Activated CD4-positive, alpha-beta T cell treated with anti-CD3 and anti-CD28 coated beads, Interleukin-2, Interleukin-4, amounts not matched to agents 100 ng/mL and 50 ng/mL, durations not matched to agents 16 hours and 8 hours (primary cell): ENCODE data around the gene IMPA2.

ENCODE experiments used
- DNase-seq: peaks from one replicate; pipeline ENCODE4 v3.0.0-alpha.2; 2020; ENCODE audit warnings: low spot score

IMPA2 gene

DNA sequence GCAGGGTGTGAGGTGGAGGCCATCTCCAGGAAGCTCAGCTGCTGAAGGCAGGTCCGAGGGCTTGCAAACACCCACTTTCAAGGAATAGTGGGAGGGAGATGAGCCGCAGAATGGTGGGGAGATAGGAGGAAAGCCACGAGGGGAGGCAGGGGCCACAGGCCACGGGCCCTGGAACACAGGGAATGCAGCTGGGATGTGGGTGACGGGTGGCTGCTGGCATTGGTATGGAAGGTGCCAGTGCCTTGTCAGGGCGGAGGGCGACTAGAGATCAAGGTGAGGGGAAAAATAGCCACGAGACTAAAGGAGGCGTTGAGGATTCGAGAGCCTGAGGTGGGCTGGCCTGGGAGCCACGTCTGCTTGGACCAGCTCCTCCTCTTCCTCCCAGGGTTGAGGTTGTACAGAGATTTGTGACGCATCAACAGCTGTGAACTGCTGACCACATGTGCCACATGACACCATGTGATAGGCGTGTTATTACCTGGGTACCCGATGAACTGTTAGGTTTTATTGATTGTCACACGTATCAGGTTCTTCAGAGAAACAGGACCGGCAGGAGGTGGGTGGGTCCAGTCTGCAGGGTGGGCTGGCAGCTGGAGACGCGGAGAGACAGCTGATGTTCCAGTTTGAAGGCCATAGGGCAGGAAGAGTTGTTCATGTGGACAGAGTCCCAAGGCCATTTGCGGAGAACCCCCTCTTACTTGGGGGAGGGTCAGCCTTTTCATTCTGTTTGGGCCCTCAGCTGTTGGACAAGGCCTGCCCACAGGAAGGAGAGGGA lies 9.9 kb downstream of the IMPA2 start:
- DNase-seq: no peak

DNA sequence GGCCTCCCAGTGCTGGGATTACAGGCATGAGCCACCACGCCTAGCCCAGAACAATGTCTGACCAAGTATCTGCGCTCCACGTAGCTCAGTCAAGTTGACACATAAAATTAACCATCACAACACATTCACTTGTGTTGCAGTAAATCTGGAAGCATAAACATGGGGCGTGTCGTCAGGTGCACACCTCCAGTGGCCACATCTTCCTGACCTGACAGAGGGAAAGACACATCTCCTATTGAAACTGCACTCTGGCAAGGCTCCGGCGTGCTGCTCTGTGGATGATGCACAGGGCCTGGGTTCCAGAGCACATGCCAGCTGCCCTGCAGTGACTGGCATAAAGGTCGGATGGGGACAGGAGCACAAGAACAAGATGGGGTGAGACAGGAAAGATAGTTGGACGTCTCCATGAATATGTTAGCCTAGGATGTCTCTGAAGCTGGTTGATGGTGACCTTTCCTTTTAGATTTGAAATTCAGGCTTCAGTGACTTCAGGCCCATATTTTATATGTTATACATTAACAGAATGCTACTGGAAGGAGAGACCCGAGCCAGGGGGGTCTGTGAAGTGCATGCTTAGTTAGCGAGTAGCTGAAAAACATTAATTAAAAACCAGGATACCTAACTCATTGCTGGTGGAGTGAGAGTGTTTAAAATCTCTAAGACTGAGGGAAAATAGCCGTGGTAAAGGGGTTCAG lies 10.9 kb downstream of the IMPA2 start:
- DNase-seq: no peak

DNA sequence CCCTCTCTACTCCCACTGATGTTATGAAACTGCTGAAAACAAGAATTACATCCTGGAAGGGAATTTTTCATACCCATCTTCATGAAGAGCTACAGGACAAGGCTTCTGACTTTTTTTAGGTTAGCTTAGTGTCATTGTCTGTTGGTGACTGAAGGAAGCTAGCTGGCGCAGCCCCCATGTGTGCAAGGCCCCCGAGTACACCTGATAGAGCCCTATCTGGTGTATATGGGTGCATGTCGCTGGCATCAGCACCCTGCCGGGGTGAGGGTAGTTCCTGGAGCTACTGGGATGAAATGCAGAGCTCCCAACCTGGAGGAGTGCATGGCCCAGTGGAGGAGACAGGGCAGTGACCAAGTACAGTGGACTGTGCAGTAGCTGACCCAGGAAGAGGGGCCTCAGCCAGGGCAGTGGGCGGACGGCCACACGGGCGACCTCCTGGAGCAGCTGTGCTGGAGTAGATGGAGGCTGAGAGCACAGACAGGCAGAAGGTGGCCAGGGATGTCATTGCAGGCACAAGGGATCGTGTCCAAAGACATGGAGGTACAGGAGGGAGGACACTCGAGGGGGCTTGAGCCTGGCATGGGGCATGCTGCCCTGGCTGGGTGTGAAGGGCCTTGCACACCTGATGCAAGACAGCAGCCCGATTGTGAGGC lies 12.1 kb downstream of the IMPA2 start:
- DNase-seq: no peak

DNA sequence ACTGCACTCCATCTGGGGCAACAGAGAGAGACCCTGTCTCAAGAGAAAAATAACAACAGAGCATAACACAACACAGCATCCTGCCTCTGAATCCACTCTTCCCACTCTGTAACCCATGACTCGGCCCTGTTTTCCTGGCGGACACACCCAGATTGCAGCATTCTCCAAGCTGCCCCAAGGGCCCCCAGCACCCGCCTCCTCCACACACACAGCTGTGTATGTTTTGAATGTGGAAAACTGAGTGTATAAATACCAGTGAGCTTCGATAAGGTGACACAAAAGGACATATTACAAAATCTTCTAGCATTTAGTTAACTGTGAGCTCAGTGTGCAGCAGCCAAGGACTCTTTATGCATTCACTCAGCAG lies 13.0 kb downstream of the IMPA2 start:
- no peak for DNase-seq

DNA sequence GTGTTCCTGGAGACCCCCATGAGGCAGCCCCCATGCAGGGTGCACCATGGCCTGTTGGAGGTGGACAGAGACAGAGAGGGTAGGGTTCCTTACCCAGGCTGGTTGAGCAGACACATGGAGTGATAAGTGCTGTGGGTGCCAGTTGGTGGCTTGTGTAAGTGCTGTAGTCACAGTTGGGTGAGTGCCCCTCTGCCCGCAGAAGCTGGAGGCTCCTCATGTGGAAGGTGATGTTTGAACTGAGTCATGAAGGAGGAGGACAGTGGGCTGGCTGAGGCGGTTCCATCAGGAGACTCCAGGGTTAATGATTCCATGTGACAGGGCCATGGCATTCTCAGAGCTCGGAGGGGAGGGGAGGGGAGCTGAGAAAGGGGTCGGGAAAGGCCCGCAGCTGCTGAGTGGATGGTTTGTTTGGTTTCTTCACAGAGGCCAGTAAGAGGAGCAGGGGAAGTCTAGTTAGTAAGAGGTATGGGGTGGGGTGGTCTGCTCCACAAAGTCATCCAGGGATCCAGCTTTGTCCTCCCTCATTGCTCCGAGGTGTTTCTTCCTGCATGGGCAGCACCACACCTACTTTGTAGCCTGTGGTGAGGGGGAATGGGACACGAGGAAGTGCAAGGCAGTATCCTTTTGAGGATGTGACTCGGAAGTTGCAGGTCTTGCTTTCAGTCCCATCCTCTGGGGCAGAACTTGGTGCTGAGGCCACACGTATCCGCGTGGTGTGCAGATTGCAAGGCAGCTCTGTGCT lies 13.6 kb downstream of the IMPA2 start:
- DNase-seq: no peak

DNA sequence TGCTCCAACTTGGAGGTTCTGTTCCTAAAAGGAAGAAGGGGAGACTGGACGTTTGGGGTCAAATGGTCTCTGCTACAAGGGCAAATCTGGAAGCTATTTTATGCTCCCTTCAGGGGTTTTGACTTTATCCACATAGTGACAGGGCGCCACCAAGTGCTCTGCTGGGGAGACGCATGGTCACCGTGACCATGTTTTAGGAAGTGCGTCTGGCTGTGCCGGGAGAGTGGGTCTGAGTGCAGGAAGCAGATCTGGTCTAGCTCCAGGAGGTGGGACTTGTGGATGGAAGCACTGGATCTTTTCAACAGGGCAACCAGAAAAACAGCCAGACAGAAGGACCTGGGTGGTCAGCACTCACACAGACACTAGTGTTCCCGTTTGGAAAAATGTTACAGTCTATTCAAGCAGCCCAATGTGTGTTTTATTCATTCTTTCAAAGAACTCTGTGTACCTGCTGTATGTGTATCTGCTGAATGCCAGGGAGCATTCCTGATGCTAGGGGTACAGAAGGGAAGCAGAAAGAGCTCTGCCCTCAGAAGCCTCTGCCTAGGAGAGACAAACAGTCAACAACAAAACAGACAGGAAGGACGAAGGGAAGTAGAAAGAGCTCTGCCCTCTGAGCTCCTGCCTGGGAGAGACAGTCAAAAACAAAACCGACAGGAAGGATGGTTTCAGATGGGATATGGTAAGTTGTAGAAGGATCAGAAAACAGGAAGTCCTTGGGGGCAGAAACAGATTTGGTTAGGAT lies 14.3 kb downstream of the IMPA2 start:
- DNase-seq: peak; percentile 52

DNA sequence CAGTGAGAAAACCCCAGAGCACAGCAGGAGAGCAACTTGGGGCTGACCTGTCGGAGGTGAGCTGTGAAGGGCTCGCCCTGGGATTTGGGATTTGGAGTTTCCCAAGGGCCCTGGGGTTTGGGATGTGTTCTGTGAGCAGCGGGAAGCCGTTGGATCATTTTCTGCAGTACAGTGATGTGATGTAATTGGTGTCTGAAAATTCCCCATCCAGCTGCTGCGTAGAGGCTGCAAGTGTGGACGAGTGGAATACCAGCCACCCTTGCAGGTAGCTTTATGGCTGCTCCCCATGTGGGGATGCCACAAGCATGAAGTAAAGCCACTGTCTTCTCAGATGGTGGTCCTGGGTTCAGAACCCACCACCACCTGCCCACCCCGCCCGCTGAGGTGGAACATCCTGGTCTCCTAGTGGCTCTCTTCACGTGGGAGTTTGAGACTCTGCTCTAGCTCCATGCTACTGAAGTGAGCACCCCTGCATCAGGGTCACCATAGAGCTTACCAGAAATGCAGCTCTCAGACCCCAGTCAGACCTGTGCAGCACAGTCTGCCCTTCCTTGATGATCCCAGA lies 15.0 kb downstream of the IMPA2 start:
- no peak for DNase-seq

DNA sequence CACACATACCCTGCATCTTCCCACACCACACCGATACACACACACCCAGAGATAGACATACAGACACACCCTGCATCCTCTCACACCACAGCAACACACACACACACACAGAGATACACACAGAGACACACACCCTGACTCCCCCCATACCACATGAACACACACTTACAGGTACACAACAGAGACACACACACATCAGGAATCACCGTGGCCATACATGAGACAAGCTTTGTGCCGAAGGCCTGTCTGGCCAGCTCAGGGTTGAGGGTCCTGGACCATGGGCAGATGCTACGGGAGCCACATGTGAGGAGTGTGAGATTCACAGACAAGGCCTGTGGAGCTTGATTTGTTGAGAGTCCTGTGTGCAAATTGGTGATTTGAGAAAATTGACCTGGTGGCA lies 15.6 kb downstream of the IMPA2 start:
- no peak for DNase-seq

DNA sequence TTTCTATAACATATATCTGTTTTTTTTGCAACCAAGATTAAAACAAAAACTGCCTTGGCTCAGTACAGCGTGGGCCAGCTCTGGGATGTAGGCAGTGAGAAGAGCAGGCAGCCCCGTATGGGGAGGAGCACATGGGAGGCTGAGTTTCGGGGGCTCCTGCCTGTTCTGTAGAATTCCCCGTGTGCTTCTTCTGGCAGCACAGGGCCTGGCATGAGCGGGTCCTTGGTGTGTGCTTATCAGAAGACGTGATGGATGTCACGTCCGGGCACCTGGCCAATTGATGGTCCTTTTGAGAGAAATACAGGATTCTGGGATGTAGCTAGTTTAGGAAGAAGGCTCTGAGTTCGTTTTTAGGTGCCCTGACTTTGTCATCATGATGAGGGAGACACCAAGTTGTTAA lies 16.2 kb downstream of the IMPA2 start:
- DNase-seq: no peak

DNA sequence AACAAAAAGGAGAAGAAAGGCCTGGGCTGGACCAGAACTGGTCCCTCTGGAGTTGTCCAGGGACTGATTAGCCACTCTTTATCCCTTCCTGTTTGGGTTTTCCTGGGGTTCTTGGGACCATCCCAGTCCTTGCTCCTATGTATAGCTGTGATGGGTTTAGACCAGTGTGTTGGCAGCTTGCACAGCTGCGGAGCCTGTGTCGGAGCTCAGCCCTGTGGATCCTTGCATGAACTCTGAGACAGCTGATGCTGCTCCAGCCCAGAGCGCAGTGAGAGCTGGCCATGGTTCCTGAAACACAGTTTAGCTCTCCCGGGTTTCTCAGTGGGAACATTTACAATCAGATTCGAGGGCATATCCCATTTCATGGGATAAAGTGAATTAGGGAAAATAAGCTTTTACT lies 16.9 kb downstream of the IMPA2 start:
- DNase-seq: no peak

DNA sequence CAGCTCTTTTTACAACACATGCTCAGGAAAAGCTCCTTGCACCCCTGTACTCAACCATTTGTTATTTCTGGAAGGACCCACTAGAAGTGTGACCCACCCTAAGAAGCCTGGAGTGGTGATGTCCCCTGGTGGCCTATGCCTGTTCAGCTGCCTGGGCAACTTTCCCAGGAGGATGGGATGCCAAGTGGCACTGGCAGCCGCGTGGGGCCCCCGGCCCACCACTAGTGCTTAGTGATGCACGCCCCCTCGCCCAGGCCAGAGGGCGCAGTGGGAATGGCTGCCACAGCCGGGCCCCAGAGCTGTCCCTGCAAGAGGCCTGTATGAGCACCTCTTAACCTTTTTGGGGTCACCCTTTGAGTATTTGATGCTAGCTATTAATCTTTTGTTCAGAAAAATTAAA lies 18.1 kb downstream of the IMPA2 start:
- DNase-seq: no peak

DNA sequence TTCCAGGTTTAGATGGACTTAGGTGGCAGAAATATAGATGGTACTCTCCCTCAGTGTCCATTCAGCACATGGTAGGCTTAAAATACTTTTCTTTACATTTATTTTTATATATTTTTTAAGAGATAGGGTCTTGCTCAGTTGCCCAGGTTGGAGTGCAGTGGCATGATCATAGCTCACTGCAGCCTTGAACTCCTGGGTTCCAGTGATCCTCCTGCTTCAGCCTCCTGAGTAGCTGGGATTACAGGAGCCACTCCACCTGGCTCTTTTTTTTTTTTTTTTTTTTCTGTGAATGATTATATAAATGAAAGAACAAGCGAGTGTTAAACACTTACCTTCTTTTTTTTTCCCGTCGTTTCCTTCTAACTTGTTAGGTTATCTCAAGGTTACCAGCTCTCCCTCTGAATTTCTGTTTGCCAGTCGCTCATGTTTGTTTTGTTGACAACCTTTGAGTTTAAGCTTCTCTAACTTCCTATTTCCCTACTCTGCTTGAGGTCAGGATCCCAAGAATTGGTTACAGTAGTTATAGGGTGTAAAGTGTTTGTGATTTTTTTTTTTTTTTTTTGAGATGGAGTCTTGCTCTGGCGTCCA lies 18.9 kb downstream of the IMPA2 start:
- no peak for DNase-seq

DNA sequence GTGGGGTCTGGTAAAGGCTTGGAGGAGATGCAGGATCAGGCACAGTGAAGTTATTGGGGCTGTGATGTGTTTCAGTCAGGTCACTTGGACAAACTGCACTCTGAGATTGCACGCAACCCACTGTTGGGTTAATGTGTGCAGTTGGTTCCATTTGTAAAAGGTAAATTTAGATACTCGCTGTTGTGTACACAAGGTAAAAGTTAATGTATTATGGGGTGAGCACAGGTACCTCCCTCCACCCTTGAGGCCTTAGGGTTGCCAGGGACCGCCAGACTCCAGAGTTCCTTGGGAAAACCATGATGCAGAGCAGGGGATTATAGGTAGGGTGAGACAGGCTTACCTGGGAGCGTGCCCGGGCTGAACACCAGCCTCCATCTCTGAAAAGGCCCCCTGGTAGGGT lies 20.1 kb downstream of the IMPA2 start:
- no peak for DNase-seq

DNA sequence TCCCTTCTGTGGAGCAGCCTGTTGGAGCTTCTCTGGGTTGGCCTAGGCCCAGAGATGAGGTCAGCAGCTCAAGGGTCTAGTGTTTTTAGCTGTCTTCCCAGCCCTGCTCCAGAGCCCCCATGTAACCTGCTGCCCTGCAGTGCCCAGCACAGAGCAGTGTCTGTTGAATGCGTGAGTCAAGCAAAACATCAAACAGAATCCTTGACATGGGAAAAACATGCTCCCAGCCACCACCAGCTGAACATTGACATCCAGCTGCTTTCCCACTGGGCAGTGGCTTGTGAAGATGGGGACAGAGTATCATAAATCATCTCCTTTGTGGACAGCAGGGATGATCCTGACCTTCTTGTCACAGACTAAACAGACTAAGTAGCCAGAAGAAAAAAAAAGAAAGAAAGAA lies 22.6 kb downstream of the IMPA2 start:
- DNase-seq: no peak

DNA sequence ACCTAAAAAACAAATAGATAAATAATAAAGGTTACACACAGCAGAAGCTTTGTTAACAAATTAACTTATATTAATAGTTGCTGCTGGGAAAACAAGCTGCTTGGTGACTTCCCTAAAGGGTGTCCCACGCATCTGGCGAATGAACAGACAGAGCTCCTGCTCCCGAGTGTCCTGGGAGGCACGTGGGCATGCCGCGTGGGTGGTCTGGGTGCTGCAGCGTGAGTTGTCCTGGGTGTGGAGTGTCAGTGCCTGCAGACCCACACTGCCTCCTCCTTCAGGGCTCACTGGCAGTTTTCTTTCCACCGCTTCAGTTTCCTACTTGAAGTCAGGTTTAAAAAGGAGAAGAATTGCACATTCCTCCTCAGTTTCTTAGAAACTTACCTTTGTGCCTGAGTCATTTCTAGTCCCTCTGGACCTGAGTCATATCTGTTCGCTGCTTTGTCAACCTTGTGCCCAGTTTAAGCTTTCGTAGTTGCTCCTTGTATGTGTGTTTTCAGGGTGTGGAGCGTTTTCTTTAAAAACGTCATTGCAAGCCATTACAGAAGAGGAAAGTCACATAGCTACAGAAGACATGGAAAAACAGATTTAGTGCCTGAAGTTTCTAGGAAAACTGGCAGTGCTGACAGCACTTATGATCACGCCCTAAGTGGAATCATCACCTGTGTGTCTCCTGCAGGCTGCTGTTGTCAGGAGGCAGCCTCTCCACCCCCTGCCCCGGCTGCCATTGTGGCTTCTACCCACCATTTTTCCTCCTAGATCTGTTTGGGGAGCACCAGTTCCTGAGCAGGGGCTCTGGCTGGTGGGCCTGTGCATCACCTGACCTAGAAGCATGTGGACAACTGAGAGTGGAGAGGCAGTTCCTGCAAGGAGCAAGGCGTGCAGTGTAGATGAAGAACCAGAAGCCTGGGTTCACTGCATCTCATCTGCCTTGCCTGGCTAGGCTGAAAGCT lies 24.5 kb downstream of the IMPA2 start:
- DNase-seq: peak; percentile 45

DNA sequence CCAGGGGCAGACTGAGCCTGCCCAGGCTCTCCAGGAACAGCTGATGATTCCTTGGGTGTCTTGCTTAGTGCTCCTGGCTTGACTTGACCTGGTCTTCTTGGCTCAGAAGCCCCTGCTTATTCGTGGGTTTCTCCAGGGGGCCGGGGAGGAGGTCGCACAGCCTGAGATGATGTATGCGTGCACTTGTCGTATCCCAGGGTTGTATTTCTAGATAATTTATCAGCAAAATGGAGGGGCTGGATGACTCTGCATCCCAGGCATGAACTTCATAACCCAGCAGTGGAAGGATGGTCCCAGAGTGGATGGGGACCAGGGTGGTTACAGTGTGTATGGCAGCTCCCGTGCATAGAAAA lies 25.2 kb downstream of the IMPA2 start:
- DNase-seq: no peak

DNA sequence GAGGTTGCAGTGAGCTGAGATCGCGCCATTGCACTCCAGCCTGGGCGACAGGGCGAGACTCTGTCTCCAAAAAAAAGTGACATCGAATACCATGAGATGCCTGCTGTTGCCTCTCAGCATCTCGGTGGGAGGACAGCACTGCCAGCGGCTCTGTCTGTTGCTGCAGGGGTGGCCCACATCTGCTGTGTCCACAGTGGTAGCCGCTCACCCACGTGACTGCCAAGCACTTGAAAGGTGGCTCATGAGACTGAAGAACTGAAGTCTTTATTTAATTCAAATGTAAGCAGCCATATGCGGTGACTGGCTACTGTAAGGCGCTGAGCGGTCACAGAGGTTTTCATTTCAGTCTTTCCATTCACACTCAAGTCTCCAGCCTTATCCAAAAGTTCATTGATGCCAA lies 25.8 kb downstream of the IMPA2 start:
- no peak for DNase-seq

DNA sequence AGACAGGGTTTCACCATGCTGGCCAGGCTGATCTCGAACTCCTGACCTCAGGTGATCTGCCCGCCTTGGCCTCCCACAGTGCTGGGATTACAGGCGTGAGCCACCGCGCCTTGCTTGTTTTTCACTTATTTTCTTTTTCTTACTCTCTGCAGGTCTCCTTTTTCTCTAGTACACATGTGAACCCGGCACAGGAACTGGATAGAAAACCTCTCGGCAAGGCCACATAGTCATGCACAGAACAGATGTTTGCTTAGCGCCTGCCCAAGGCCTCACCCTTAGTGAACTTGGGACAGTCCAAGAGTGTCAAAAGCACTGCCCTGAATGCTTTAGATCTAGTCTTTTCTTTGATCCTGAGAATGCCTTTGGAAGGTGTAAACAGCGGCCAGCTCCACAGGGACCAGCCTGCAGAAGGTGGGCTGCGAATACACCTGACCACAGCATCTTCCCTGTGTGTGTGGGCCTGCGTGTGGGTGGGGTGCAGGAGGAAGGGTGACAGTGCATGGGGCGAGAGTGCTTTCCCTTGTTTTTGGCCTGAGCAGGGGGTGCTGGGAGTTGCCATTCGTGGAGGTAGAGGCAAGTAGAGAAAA lies 27.0 kb downstream of the IMPA2 start:
- DNase-seq: no peak

DNA sequence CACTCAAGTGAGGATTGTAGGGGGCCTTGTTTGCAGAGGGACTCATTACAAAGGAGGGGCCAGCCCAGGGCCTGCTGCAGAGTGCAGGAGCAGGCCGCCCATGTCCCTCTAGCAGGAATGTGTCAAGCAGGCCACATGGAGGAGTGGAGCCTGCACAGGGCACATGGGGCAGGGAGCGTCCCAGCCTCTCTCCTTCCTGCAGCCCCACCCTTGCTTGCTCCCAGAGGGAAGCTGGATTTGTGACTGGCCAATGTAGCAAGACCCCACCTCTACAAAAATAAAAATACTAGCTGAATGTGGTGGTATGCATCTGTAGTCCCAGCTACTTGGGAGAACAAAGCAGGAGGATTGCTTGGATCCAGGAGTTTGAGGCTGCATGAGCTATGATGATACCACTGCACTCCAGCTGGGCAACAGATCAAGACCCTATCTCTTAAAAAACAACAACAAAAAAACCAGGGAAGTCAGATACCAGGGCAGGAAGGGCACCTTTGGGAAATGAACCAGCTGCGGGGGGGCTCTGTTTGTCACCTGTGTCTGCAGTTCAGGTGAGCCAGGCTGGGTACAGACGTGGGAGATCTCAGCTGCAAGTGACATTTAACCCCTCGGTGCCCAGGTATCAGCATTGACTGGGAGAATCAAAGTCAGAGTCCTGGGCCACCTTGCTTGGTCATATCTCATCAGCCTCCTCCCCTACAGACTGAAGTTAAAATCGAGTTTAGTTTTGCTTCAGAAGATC lies 27.7 kb downstream of the IMPA2 start:
- no peak for DNase-seq
